GM12873 (cell line): Measurements from ENCODE around the gene ZNF850.
A peak's percentile ranks its signal among the peaks of the same experiment; 100 is the strongest.

Source experiments
- CTCF ChIP-seq: IDR thresholded peaks from 2 replicates; pipeline ENCODE4 v1.5.1; 2012; ENCODE audit warnings: low read depth, mild to moderate bottlenecking, moderate library complexity, low read length, control low read depth; ENCODE audit not compliant: insufficient read depth; ENCODE audit errors: missing control alignments

Gene ZNF850

GRCh38 chr19:36791420-36792141 lies 19.0 kb upstream of the ZNF850 start:
- peak; percentile 8 for TF ChIP-seq CTCF

DNA sequence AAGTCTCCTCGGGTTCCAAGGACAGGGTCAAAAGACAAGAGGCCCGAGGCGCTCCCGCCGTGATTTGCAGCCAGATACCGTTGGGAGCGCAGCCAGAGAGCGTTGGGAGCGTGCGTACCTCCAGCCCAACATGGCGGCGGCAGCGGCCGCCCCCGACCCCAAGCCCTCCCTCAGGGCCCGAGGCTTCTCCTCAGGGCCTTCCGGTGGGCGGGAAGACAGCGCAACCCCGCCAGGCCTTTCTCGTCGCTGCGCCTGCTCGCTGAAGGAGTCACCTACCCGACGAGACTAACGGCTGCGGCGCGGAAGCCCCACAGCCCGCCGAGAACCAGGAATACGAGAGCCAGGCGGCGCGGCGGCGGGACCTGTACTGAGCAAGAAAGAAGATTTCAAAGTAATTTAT lies 3.2 kb upstream of the ZNF850 start:
- TF ChIP-seq CTCF = no peak

DNA sequence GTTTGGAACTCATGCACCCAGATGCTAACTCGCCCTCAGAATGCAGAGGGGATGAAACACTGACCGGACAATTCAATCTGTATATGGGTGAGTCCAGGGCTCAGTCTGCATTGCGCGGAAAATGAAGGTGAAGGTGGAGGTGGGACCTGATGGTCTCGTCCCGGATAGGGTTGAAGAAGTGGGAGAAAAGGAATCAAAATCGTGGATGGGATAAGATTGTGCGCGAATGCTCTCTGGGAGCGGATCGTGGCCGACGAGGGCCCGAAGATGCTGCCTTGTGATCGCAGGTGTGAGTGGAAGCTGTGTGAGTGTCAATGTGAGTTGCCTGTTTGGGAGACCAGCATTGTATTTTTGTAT lies 594 bp upstream of the ZNF850 start:
- no peak for TF ChIP-seq CTCF

DNA sequence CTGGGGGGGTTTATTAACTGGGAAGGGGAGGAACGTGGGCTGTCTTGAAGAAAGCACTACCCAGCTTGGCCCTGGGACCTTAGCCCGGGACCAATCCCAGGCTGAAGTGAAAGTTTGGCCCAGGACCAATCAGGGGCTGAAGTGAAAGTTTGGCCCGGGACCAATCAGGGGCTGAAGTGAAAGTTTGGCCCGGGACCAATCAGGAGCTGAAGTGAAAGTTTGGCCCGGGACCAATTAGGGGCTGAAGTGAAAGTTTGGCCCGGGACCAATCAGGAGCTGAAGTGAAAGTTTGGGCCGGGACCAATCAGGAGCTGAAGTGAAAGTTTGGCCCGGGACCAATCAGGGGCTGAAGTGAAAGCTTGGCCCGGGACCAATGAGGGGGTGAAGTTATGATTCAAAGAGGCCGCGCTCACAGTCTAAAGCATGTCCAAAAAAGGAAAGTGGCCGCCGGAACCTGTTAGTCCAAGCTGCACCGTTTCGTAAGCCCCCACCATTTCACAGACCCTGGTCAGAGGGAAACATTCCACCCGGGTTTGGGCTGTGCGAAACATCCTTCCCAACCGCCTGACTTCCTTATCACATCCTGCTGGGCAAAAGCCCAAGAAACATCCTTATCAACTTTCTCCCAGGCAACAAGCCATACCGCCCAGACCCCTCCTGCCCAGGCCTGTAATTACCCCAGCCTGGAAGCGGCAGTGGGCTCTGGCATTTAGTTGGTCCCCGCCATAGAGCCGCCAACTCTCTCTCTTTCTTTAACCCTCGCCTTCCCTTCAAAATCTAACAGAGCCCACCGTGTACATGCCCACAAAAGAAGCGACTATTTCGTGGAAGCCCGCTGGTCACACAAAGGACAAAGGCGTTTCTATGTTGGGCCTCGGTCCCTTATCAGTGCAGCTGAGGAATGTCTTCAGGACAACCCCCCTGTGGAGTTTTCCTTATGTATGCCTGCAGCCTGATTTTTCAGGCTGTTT lies 1.1 kb downstream of the ZNF850 start:
- TF ChIP-seq CTCF = no peak

DNA sequence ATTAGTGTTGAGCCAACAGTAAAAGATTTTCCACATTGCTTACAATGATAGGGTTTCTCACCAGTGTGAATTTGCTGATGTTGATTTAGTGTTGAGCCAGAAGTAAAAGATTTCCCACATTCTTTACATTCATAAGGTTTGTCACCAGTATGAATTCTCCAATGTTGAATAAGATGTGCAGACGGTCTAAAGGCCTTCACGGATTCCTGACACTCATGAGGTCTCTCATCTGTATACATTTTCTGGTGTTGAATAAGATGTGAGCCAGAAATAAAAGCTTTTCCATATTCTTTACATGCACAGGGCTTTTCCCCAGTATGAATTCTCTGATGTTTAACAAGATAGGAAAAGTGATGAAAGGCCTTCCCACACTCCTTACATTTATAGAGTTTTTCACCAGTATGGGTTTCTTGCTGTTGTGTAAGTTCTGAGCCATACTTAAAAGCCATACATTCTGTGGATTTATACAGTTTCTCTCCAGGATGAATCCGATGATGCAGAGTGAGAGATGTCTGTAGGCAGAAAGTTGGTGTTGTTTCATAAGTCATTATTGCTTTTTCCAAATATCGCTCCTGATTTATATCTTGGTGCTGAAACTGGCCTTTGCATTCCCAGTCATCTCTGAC lies 22.4 kb downstream of the ZNF850 start:
- TF ChIP-seq CTCF = no peak

GRCh38 chr19:36748431-36749275 lies 24.0 kb downstream of the ZNF850 start:
- no peak for TF ChIP-seq CTCF

DNA sequence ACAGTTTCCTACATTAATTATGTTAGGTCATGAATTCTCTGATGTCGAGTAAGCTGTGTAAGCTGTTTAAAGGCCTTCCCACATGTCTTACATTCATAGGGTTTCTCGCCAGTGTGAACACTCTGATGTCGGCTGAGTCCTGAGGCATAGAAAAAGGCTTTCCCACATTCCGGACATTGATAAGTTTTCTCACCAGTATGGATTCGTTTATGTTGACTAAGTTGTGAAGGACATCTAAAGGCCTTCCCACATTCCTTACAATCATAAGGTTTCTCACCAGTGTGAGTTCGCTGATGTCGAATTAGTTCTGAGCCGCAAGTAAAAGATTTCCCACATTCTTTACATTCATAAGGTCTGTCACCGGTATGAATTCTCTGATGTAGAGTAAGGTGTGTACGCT lies 24.9 kb downstream of the ZNF850 start:
- no peak for TF ChIP-seq CTCF
